Osteocyte (in vitro differentiated cells): ENCODE results near the gene RNASE13. TPM values are rescaled to one million over a fixed set of nuclear protein-coding genes. Genes with fewer than 3 reads are reported as not detected.

Experiments
- DNase-seq: peaks from one replicate; pipeline ENCODE4 v3.0.0; 2021; ENCODE audit warnings: mixed read lengths; ENCODE audit not compliant: unreplicated experiment; ENCODE audit errors: extremely low spot score
- H3K27ac Mint-ChIP-seq: one replicate; pipeline ENCODE4 v1.8.0; 2021; ENCODE audit warnings: mild to moderate bottlenecking, mixed read lengths; ENCODE audit not compliant: unreplicated experiment
- H3K27me3 Mint-ChIP-seq: one replicate; pipeline ENCODE4 v1.8.0; 2021; ENCODE audit warnings: mixed read lengths; ENCODE audit not compliant: unreplicated experiment
- H3K36me3 Mint-ChIP-seq: one replicate; pipeline ENCODE4 v1.8.0; 2021; ENCODE audit warnings: mixed read lengths; ENCODE audit not compliant: unreplicated experiment
- H3K4me1 Mint-ChIP-seq: one replicate; pipeline ENCODE4 v1.8.0; 2021; ENCODE audit warnings: mixed read lengths; ENCODE audit not compliant: unreplicated experiment
- H3K4me3 Mint-ChIP-seq: one replicate; pipeline ENCODE4 v1.8.0; 2021; ENCODE audit warnings: mild to moderate bottlenecking, moderate library complexity, mixed read lengths; ENCODE audit not compliant: unreplicated experiment
- H3K9me3 Mint-ChIP-seq: one replicate; pipeline ENCODE4 v1.8.0; 2021; ENCODE audit warnings: mixed read lengths; ENCODE audit not compliant: unreplicated experiment
- CTCF ChIP-seq: fragments of 200-600 bp; sonication (generic); IDR thresholded peaks from 2 replicates; pipeline ENCODE4 v1.5.0; 2021; ENCODE audit warnings: antibody characterized with exemption, mild to moderate bottlenecking, moderate library complexity
- total RNA-seq: library from RNA; stranded (reverse); gene quantifications from 2 replicates; pipeline ENCODE4 v1.2.1, GENCODE V29; 2021

RNASE13 gene
- total RNA-seq, 1 donor from 2014 or later = not detected

DNA sequence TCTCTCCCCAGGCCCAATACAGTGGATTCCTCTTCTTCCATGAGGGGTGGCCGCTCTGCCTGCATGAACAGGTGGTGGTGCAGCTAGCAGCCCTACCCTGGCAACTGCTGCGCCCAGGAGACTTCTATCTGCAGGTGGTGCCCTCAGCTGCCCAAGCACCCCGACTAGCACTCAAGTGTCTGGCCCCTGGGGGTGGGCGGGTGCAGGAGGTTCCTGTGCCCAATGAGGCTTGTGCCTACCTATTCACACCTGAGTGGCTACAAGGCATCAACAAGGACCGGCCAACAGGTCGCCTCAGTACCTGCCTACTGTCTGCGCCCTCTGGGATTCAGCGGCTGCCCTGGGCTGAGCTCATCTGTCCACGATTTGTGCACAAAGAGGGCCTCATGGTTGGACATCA lies 39.3 kb upstream of the RNASE13 start:
- no peak overlapping the region for H3K27ac Mint-ChIP-seq
- H3K4me1 Mint-ChIP-seq = peaks cover 33% of the 10 kb centered on the region
- no peak overlapping the region for H3K4me3 Mint-ChIP-seq
- H3K27me3 Mint-ChIP-seq = no peaks in the 10 kb centered on the region
- no peaks in the 10 kb centered on the region for H3K9me3 Mint-ChIP-seq
- no peak for DNase-seq
- TF ChIP-seq CTCF = no peak
- H3K36me3 Mint-ChIP-seq = peaks cover 32% of the 10 kb centered on the region

- Mint-ChIP-seq H3K27ac (peak overlapping the region; percentile 99), H3K27me3 (no peaks in the 10 kb centered on the region), H3K4me3 (peak overlapping the region; percentile 91), H3K4me1 (peaks cover 39% of the 10 kb centered on the region), H3K9me3 (no peaks in the 10 kb centered on the region), H3K36me3 (peaks cover 29% of the 10 kb centered on the region)
- DNase-seq = no peak
- TF ChIP-seq CTCF = no peak
Measured at GRCh38 chr14:21072781-21073339, 38.3 kb upstream of the RNASE13 start.

DNA sequence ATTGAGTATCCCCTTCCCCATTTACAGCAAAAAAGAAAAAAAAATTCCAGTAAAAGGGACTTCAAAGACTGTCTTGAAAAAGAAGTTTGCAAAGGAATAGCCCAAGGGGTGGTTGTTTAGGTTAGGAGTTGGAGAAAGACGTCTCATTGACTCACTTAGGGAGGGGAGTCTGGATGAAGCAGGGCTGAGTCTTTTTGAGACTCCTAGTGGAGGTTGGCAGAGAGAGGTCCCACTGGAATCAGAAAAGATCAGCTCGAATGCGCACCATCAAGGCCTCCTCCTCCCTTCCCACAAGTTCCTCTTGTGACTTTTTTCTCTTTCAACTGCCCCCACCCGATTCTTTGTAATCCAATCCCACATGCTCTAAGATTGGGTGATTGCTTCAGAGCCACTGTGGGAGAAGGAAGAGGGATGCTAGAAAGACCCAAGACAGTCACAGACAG lies 37.4 kb upstream of the RNASE13 start:
- DNase-seq = no peak
- H3K27ac Mint-ChIP-seq = peak overlapping the region; percentile 99
- peak; percentile 28 for TF ChIP-seq CTCF
- H3K27me3 Mint-ChIP-seq = no peaks in the 10 kb centered on the region
- peaks cover 39% of the 10 kb centered on the region for H3K4me1 Mint-ChIP-seq
- no peaks in the 10 kb centered on the region for H3K9me3 Mint-ChIP-seq
- peaks cover 23% of the 10 kb centered on the region for H3K36me3 Mint-ChIP-seq
- peak overlapping the region; percentile 91 for H3K4me3 Mint-ChIP-seq

DNA sequence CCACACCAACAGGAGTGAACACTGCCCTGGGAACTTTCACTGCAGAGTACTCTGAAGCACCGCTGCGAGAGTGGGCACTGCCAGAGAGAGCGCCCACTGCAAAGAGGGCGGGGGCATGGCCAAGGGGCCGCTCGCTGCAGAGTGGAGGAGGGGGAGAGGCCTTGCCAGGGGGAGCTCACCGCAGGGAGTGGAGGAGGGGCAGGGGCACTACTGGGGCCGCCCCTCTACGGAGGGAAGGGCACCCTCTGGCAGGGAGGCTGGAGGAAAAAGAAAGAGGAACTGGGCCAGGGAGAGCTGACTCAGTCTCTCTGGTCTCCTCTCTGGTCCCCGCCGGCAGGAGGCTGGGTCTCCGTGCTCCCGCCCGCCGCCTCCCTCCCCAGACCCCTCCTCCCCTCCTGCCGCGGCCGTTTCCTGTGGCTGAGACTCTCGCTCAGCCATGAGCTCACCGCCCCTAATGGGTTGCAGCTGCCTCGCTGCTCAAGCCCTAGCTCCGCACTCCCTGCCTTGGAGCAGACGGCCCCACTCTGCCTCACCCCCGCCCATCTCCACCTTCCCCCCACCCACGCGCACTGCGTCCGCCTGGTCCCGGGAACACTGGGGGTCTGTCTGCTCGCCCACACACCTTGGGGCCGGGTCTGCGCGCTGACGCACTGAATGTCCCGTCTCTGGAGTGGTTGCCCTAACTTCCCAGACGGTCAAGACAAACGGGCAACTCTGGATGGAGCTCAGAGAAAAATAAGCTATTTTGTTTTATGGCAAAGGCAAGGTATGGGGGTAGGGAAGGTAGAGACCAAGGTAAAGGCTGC lies 36.8 kb upstream of the RNASE13 start:
- Mint-ChIP-seq H3K4me1 (peaks cover 39% of the 10 kb centered on the region), H3K36me3 (peaks cover 19% of the 10 kb centered on the region), H3K27me3 (no peaks in the 10 kb centered on the region), H3K9me3 (no peaks in the 10 kb centered on the region), H3K4me3 (peak overlapping the region; percentile 91), H3K27ac (peak overlapping the region; percentile 99)
- no peak for TF ChIP-seq CTCF
- peak; percentile 97 for DNase-seq

DNA sequence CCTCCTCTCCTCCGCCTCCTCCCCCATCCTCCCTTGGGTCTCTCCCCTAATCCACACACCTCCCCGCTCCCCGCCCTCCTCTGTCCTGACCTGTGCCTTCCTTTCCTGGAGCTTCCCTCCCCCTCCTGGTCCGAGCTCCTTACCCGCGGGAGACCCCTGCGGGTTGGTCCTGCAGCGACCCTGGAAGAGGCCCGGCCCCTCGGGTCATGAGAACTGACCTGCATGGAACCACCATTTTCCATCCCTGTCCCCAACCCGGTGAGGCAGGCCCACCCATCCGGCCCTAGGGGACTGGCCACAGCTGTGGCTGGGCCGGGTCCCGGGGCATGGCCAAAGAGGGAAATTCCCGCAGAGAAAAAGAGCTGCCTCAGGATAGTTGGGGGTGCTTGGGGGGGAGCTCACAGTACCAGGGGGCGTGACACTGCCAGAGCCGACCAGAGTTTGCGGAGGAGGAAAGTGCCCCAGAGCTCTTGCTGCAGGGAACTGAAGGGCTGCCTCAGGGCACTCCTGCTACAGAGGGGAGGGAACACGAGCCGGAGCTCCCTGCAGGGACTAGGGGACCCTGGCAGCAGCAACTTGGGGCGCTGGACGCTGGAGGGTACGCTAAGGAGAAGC lies 36.1 kb upstream of the RNASE13 start:
- TF ChIP-seq CTCF = no peak
- H3K4me3 Mint-ChIP-seq = peak overlapping the region; percentile 91
- no peaks in the 10 kb centered on the region for H3K9me3 Mint-ChIP-seq

More for the DNA sequence above, 36.1 kb upstream of the RNASE13 start:
- Mint-ChIP-seq H3K27ac (peak overlapping the region; percentile 99), H3K4me1 (peaks cover 36% of the 10 kb centered on the region), H3K36me3 (peaks cover 12% of the 10 kb centered on the region), H3K27me3 (no peaks in the 10 kb centered on the region)
- no peak for DNase-seq
